ENCODE results near the gene PSMD13. TPM values are rescaled to one million over a fixed set of nuclear protein-coding genes. Genes with fewer than 3 reads are reported as not detected.
"Not testable (repeated sequence)": the region's sequence is repeated elsewhere in the genome, so short reads cannot be mapped to it uniquely, and the experiment has no call there.

PSMD13 gene
- total RNA-seq, 1 experiment from 2014 or later: 117 TPM

DNA sequence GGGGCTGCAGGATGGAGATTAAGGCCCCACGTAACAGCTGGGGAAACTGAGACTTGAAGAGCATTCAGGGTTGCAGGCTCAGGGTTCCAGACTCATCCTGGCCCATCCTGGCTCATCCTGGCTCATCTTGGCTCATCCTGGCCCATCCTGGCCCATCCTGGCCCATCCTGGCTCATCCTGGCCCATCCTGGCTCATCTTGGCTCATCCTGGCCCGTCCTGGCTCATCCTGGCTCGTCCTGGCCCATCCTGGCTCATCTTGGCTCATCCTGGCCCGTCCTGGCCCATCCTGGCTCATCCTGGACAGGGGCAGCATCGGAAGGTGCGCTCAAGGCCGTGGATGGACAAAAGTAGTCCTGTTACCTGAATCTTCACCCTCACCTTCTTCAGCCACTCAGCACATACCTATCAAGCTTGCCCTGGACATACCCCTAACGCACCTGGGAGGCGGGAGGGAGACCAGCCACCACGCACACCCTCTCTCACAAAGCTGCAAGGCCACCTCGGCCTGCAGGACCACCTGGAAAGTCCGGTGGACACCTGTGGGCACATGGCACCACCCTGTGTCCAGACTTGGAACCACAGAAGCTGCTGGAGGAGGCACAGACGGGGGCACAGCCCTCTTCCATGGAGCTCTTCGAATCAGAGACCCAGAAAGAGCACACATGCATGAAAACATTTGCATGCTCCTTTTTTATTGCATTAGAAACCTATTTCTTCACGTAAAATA lies 21.2 kb downstream of the PSMD13 start:
- in situ Hi-C loops (cut with HindIII; ENCODE audit: low pct_unique_long_range_greater_than_20kb, low sequenced_read_pairs): no loop called here
- no peak for DNase-seq (ENCODE audit: low read depth)

DNA sequence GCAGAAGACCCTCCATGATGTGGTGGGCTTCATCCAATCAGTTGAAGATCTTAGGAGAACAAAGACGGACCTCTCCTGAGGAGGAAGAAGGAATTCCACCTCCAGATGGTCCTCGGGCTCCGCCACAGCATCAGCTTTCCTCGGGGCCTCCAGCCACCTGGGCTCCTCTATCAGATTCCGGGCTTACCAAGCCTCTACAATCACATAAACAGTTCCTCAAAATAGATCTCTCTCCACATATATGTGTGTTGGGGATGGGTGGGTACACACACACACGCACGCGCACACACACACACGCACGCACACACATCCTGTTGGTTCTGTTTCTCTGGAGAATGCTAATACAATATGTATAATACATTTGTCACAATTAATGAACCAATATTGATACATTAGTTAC lies 22.6 kb downstream of the PSMD13 start:
- in situ Hi-C loops (cut with HindIII; ENCODE audit: low pct_unique_long_range_greater_than_20kb, low sequenced_read_pairs): no loop called here
- no peak for DNase-seq (ENCODE audit: low read depth)

DNA sequence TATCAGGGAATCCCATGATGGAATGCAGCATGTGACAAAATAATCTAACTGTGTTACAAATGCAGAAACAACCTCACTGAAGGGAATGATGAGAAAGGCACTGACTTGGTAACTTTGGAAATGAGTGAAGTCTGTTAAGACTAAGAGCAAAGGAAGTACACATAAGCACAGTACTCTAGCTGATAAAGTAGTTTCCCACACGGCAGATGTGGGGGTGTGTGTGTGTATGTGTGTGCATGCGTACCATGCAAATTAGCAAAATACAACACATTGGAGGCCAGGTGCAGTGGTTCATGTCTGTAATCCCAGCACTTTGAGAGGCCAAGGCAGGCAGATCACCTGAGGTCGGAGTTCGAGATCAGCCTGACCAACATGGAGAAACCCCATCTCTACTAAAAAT lies 24.8 kb downstream of the PSMD13 start:
- in situ Hi-C loops (cut with HindIII; ENCODE audit: low pct_unique_long_range_greater_than_20kb, low sequenced_read_pairs): no loop called here
- DNase-seq (ENCODE audit: low read depth): no peak

DNA sequence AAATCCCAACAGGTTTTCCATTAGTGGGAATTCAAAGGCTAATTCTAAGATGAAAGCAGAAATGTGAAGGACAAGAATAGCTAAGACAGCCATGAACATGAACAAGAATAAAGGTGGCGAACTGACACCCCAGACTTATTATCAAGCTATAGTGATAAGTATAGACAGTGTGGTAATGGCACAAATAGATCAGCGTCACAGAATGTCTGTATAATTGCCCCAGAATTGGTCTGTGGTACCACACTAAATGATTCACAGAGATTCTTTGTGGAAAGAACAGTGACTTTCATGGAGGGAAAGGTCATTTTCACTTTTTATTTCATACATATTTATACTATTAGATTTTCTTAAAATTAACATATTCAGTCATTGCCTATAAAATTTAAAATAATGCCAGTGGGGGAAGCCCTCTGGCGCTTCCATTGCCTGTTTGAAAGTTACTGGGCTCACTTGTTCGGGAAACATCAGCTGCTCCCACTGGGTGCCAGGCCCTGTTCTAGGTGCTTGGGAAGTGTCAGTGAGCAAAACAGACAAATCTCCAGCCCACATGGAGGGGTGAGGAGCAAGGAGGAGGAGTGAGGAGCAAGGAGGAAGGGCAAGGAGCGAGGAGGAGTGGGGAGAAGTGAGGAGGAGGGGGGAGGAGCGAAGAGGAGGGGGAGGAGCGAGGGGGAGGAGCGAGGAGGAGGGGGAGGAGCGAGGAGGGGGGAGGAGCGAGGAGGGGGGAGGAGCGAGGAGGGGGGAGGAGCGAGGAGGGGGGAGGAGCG lies 30.1 kb downstream of the PSMD13 start:
- DNase-seq (ENCODE audit: low read depth): peak; percentile 34
- in situ Hi-C loops (cut with HindIII; ENCODE audit: low pct_unique_long_range_greater_than_20kb, low sequenced_read_pairs): no loop called here

DNA sequence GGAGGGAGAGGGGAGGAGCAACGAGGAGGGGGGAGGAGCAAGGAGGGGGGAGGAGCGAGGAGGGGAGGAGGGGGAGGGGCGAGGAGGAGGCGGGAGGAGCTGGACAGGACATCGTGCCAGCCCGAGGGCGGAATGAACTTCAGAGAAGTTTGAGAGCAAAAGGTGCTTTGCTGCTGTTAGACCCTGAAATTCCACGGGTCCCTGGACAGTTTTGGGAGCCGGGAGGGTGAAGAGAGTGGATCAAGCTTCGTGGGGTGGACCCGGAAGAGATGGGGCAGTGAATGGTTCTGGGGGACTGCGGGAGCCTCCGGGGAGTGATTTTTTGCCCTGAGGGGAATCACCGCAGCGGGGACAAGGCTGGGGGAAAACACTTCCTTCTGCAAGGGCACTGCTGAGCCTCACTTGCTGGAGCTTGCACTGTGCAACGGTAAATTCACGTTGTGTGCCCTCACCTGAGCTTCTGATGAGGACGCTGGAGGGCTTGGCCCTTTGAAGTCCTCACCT lies 30.8 kb downstream of the PSMD13 start:
- peak; percentile 54 for DNase-seq (ENCODE audit: low read depth)
- in situ Hi-C loops (cut with HindIII; ENCODE audit: low pct_unique_long_range_greater_than_20kb, low sequenced_read_pairs): no loop called here

DNA sequence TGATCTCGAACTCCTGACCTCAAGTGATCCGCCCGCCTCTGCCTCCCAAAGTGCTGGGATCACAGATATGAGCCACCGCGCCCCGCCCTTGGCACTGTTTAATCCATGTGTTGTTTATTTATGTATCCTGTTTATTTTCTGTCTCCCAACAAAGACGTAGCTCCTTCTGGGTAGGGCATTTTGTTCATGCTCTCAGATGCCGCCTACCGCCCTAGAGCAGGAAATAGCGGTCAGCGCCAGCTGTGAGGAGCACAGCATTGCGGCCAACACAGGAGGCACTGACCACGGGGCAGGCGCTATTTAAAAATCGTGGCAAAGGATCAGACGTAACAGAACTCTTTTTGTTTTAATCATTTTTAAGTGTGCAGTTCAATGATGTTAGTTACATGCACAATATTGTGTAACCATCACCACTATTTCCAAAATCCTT lies 32.0 kb downstream of the PSMD13 start:
- in situ Hi-C loops (cut with HindIII; ENCODE audit: low pct_unique_long_range_greater_than_20kb, low sequenced_read_pairs); DNase-seq (ENCODE audit: low read depth): not testable (repeated sequence)

DNA sequence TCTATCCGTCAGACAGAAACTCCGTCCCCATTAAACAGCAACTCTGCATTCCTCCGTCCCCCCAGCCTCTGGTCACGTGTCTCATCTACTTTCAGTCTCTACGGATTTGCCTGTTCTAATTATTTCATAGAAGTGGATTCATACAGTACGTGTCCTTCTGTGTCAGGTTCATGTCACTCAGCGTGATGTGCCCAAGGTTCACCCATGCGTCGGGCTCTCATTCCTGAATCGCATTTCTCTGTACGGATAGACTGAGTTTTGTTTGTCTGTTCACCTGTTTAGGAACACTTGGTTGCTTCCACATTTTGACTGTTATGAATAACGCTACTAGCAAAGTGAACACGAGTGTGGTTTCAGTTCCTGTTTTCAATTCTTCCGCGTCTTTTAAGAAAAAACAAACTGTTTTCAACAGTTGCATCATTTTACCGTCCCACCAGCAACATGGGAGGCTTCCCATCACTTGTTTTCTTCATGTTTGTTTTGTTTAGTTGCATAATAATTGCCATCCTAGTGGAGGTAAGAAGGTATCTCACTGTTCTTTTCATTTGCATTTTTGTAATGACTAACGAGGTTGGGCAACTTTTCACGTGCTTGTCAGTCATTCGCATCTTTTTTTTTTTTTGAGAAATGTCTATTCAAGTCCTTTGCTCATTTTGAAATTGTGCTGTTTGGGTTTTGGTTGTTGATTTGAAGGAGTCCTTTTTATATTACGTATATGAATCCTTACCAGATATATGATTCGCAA lies 32.5 kb downstream of the PSMD13 start:
- in situ Hi-C loops (cut with HindIII; ENCODE audit: low pct_unique_long_range_greater_than_20kb, low sequenced_read_pairs): no loop called here

DNA sequence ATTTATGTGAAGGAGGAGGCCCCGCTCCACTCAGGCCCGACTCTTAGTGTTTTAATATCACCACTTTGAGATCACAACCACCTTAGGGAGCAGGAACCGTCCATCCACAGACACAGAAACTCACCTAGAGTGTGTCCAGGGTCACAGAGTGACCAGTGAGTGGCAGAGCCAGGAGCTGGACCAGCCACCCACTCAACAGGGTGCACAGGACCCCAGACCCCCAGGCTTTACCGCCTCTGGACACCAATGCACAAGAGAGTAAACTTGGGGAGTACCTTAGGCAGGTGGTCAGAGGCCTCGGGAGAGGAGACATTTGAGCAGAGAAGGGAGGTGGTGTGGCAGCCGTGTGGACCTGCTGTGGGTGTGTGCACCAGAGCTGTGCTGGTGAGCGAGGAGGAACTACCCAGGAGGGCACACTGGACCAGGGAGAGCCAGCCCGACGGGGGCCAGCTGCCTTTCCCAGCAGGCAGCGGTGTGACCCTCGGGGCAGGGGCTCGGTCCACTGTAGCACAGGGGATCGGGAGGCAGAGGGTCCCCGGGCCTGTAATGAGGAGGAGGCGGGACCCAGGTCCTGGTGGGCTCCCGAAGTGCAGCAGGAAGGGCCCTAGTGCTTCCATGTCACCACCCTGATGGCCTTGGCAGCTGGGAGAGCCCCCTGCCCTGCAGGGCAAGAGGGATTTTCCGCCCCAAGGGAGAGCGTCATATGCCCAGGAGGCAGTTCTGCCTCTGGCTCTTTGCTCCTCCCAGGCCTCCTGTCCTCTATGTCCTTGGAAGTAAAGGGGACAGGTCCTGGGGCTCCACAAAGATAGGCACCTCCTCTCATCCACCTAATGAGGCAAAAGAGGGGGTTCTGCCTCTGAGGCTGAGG lies 33.9 kb downstream of the PSMD13 start:
- DNase-seq (ENCODE audit: low read depth): no peak
- in situ Hi-C loops (cut with HindIII; ENCODE audit: low pct_unique_long_range_greater_than_20kb, low sequenced_read_pairs): no loop called here

More for the DNA sequence above, 32.5 kb downstream of the PSMD13 start:
- DNase-seq (ENCODE audit: low read depth): no peak

DNA sequence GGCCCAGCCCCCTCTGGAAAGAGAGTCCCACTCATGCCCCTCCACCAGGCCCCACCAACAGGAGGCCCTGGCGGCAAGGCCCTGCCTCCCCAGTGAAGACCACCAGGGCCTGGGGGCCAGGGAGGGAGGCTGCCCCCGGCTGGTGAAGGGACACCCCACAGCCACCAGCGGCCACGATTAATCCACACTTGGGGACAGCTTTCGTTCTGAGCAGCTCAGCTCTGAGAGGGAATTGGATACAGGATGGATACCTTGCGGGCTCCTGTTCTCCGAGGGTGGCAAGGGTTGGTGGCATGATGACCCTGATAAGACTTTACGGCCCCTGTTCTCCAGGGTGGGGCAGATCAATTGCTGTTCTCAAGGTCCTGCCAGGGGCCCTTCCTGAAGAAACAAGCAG lies 34.5 kb downstream of the PSMD13 start:
- in situ Hi-C loops (cut with HindIII; ENCODE audit: low pct_unique_long_range_greater_than_20kb, low sequenced_read_pairs): no loop called here
- DNase-seq (ENCODE audit: low read depth): no peak

DNA sequence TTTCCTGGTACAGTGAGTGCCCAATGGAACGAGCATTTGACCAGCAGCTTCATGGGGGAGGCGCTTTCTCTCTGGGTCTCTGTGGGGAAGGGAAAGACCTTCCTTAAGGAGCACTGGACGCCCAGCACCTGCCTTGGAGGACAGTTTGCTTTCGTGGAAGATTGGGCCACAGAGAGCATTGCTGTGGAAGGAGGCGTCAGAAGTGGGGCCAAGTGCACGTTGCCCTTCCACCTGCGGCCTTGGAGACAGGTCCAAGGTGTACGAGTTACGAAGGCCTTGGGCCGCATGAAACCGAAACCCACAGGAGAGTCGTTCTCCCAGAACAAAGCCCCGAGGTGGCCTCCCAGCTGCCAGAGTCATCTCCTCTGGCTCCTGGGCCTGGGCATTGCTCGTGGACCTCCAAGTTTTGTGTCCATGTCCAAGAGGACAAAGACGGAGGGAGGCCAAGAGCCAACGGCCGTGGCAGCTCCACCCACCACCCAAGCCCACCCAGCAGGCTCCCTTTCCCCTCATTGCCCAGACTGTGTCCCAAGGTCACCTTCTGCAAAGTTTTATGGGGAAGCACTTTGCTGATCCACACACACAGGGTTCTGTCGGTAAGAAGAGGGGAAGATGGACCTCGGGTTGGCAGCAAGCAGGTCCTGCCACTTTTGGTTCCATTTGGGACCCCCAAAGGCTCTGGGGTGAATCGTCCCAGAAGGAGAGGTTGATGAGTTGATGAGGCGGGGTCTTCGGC lies 35.6 kb downstream of the PSMD13 start:
- in situ Hi-C loops (cut with HindIII; ENCODE audit: low pct_unique_long_range_greater_than_20kb, low sequenced_read_pairs): no loop called here
- DNase-seq (ENCODE audit: low read depth): no peak

DNA sequence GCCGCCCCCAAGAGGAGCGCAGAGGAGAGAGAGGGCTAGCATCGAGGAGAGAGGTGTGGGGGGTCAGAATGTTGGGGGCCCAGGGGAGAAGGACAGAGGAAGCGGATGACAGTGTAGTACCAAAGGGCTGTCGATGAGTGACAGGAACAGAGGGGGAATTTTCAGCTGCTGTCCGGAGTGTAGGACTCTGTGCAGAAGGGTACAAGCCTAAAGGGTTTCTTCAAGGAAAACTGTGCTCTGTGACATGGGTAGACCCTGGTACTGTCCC lies 36.1 kb downstream of the PSMD13 start:
- in situ Hi-C loops (cut with HindIII; ENCODE audit: low pct_unique_long_range_greater_than_20kb, low sequenced_read_pairs): no loop called here
- DNase-seq (ENCODE audit: low read depth): no peak

DNA sequence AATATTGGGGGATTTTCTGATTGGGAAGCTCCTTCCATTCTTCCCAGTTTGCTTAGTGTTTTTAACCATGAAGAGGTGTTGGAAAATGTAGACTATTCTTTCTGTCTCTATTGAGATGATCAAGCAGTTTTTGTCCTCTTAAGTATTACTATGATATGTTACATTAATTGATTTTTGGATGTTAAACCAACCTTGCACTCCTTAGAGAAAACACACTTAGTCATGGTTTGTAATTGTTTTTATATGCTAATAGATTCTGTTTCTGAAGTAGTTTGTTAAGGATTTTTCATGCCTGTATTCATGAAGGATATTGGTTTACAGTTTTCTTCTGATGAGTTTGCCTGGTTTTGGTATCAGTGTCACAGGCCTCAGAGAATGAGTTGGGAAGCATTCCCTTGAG lies 39.4 kb downstream of the PSMD13 start:
- in situ Hi-C loops (cut with HindIII; ENCODE audit: low pct_unique_long_range_greater_than_20kb, low sequenced_read_pairs): no loop called here
- no peak for DNase-seq (ENCODE audit: low read depth)

DNA sequence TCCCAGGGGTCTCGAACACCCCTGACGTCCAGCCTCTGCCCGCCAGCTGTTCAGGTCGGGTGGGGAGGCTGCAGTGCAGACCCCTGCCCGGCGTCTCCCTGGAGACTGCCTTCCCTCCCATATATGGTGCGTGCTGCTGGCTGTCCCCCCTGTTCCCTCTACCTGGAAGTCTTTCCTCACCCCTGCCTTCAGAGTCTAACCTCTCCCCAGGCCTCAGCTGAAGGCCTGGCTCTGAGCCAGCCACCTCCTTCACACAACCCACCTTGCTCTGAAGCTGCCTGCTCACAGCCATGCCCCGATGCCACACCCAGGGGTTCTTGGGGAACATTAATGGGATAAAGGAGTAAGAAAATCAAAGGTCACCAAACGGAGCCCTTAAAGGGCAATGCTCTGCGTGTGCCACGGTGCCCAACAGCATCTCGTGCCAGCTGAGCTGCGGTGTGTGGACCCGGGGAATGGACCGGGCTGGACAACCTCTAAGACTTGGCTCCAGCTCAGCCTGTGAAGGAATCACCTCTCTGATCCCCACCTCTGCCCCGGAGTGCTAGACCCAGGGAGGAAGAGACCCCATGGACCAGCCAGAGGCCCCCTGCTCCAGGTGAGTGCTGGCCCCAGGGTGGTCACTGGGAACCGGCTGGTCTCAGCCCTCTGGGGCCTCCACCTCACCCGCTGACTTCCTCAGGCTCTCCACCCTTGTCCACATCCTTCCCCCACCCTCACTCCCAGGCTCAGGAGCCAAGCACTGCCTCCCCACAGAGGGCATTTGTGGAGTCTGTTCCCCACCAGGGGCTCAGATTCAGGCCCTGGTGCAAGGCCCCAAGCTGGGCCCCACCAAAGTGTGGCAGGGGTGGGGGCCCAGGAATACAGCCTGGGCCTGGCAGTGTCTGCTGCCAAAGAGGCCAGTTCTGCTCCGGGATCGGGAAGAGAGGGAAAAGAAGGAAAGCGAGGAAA lies 41.5 kb downstream of the PSMD13 start, which contains the start of gene NLRP6:
Gene NLRP6, plus strand, starts transcription at position 407 of the 951 bp plus-strand sequence. Its CDS starts 163 bp downstream, at position 570.
- no peak for DNase-seq (ENCODE audit: low read depth)
- in situ Hi-C loops (cut with HindIII; ENCODE audit: low pct_unique_long_range_greater_than_20kb, low sequenced_read_pairs): no loop called here

DNA sequence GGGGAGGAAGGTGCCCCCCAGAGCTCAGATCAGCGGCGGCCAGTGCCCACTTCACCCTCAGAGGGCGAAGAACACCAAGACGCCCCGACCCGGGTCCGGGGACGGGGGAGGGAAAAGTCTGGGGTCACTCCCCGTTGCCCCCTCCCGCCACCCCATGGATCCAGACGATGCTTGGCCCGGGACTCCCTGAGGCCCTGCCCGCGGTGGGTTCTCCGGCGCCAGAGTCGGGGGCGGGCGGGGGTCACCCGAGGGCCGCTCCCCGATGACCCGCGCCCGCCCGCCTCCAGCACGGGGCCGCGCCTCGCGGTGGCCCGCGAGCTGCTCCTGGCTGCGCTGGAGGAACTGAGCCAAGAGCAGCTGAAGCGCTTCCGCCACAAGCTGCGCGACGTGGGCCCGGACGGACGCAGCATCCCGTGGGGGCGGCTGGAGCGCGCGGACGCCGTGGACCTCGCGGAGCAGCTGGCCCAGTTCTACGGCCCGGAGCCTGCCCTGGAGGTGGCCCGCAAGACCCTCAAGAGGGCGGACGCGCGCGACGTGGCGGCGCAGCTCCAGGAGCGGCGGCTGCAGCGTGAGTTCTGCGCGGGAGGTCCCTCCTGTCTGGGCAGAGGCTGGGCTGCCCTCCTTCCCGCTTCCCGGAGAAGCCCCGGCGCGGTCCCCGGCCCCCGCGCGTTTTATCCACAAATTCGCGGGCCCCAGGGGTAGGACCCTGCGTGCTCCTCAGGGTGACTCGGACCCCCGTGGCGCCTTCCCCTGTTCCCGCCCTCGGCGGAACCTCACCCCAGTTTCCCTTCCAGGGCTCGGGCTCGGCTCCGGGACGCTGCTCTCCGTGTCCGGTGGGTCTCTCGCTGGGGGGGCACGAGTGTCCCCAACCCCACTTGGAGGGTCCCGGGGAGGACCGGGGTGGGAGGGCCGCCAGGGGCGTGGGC lies 42.5 kb downstream of the PSMD13 start:
- no peak for DNase-seq (ENCODE audit: low read depth)
- in situ Hi-C loops (cut with HindIII; ENCODE audit: low pct_unique_long_range_greater_than_20kb, low sequenced_read_pairs): no loop called here

DNA sequence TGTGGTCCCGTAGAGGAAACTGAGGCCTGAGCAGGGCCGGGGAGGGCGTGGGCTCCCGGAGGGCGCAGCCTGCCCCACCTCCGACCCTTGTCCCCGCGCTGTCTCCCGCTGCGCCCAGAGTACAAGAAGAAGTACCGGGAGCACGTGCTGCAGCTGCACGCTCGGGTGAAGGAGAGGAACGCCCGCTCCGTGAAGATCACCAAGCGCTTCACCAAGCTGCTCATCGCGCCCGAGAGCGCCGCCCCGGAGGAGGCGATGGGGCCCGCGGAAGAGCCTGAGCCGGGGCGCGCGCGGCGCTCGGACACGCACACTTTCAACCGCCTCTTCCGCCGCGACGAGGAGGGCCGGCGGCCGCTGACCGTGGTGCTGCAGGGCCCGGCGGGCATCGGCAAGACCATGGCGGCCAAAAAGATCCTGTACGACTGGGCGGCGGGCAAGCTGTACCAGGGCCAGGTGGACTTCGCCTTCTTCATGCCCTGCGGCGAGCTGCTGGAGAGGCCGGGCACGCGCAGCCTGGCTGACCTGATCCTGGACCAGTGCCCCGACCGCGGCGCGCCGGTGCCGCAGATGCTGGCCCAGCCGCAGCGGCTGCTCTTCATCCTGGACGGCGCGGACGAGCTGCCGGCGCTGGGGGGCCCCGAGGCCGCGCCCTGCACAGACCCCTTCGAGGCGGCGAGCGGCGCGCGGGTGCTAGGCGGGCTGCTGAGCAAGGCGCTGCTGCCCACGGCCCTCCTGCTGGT lies 43.4 kb downstream of the PSMD13 start:
- DNase-seq (ENCODE audit: low read depth): peak; percentile 70
- in situ Hi-C loops (cut with HindIII; ENCODE audit: low pct_unique_long_range_greater_than_20kb, low sequenced_read_pairs): no loop called here

Measured in Caki2 (cell line).